AG04449 (cell line): ENCODE results near the gene MTFP1.

ENCODE experiments used
- CTCF ChIA-PET: fragments of 350-600 bp; formaldehyde crosslinking; extraction: SDS; loops from one replicate; lab custom pipeline; 2021; ENCODE audit warnings: antibody characterized with exemption; lab: Yijun Ruan, JAX
- POLR2A ChIA-PET: fragments of 400-600, 350-600 bp; formaldehyde crosslinking; extraction: SDS; loops from one replicate; lab custom pipeline; 2020; ENCODE audit warnings: antibody characterized with exemption, inconsistent platforms; lab: Yijun Ruan, JAX
- DNase-seq: peaks from one replicate; pipeline ENCODE4 v3.0.0-alpha.2; 2010; ENCODE audit warnings: low read depth, low spot score
- H3K4me3 ChIP-seq: 2 replicates; pipeline ENCODE4 v1.5.1; 2011; ENCODE audit warnings: low read depth, mild to moderate bottlenecking, control low read depth, low read length
- TF ChIP-seq, protein P1 (sequence below): IDR thresholded peaks from one replicate; pipeline ENCODE4 v1.5.1; 2011; ENCODE audit warnings: mild to moderate bottlenecking, moderate library complexity, low read length, control low read depth, inconsistent platforms; ENCODE audit not compliant: insufficient read depth; ENCODE audit errors: missing control alignments

Gene MTFP1

GRCh38 chr22:30406400-30406799 is 19.2 kb upstream of the MTFP1 start:
- no peak for DNase-seq
- ChIA-PET CTCF (interaction anchor here (0.8 to 8.0 kb wide), 3 partner anchors 17 to 79 kb away, joined by 3 to 62 read pairs (median 3); partner anchors contain the start of gene RNF215), POLR2A (interaction anchor here (2.1 kb wide), 1 partner anchor 17 kb away, joined by 6 read pairs; no protein-coding TSS in a partner anchor)
- TF ChIP-seq, protein P1, sequence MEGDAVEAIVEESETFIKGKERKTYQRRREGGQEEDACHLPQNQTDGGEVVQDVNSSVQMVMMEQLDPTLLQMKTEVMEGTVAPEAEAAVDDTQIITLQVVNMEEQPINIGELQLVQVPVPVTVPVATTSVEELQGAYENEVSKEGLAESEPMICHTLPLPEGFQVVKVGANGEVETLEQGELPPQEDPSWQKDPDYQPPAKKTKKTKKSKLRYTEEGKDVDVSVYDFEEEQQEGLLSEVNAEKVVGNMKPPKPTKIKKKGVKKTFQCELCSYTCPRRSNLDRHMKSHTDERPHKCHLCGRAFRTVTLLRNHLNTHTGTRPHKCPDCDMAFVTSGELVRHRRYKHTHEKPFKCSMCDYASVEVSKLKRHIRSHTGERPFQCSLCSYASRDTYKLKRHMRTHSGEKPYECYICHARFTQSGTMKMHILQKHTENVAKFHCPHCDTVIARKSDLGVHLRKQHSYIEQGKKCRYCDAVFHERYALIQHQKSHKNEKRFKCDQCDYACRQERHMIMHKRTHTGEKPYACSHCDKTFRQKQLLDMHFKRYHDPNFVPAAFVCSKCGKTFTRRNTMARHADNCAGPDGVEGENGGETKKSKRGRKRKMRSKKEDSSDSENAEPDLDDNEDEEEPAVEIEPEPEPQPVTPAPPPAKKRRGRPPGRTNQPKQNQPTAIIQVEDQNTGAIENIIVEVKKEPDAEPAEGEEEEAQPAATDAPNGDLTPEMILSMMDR = no peak
- H3K4me3 ChIP-seq = no peak overlapping the region

- DNase-seq = no peak
- CTCF ChIA-PET = interaction anchor here (0.8 to 8.0 kb wide), 6 partner anchors 11 to 145 kb away, joined by 3 to 62 read pairs (median 4); partner anchors contain the start of genes MTFP1 and RNF215
- POLR2A ChIA-PET = interaction anchor here (0.9 to 1.9 kb wide), 2 partner anchors 12 to 15 kb away, joined by 5 to 7 read pairs; partner anchors contain the start of gene SEC14L2
Measured at GRCh38 chr22:30408388-30409102, 17.0 kb upstream of the MTFP1 start.

GRCh38 chr22:30411780-30412179 is 13.8 kb upstream of the MTFP1 start:
- TF ChIP-seq, protein P1 = no peak
- ChIA-PET POLR2A (interaction anchor here (1.3 to 3.6 kb wide), 3 partner anchors 11 to 15 kb away, joined by 4 to 19 read pairs (median 6); partner anchors contain the start of gene SEC14L2), CTCF (interaction anchor here (2.1 kb wide), 1 partner anchor 24 kb away, joined by 11 read pairs; the partner anchor contains the start of gene RNF215)
- no peak for DNase-seq
- no peak overlapping the region for H3K4me3 ChIP-seq

More at GRCh38 chr22:30408388-30409102, 17.0 kb upstream of the MTFP1 start:
- no peak overlapping the region for H3K4me3 ChIP-seq
- TF ChIP-seq, protein P1 = no peak

- TF ChIP-seq, protein P1 = no peak
- ChIA-PET POLR2A (interaction anchor here (3.6 kb wide), 1 partner anchor 10 kb away, joined by 19 read pairs; no protein-coding TSS in a partner anchor), CTCF (interaction anchor here (1.2 kb wide), 1 partner anchor 26 kb away, joined by 3 read pairs; the partner anchor contains the start of gene RNF215)
- no peak overlapping the region for H3K4me3 ChIP-seq
- no peak for DNase-seq
Measured at GRCh38 chr22:30413001-30413400, 12.6 kb upstream of the MTFP1 start.

DNA sequence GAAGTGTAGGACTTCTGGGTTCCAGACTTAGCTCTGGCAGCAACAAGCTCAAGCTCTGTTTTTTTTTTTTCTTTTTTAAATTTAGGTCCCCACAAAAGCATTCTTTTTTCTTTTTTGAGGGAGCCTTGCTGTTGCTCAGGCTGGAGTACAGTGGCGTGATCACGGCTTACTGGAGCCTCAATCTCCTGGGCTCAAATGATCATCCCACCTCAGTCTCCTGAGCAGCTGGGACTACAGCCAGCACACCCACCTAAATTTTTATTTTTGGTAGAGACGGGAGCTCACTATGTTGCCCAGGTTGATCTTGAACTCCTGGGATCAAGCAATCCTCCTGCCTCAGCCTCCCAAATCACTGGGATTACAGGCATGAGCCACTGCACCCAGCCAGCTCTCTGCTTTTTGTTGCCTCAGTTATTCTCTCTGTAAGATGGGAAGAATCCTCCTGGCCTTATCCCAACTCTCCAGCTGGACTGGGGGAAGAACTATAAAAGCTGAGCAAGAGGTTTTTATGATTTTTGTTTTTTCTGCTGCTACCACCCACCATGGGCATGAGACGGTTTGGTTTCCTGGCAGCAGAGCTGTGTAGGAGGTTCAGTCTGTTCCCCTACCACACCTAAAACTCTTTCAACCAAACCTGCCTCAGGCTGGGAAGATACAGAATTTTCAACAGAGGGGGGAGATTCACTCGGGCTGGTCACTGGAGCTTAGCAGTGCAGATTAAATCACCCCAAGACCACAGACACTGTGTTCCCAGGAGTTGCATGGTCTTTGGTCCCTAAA is 11.6 kb upstream of the MTFP1 start:
- ChIA-PET CTCF (interaction anchor here (0.9 to 1.7 kb wide), 4 partner anchors 11 to 126 kb away, joined by 3 to 7 read pairs (median 3); partner anchors contain the start of genes MTFP1 and RNF215), POLR2A (interaction anchor here (1.0 to 3.6 kb wide), 2 partner anchors 9 to 11 kb away, joined by 3 to 19 read pairs; partner anchors contain the start of gene MTFP1)
- TF ChIP-seq, protein P1 = no peak
- no peak overlapping the region for H3K4me3 ChIP-seq
- no peak for DNase-seq
